Fibroblast of gingiva (primary cell): ENCODE data around the gene PCCA.
"Not testable (repeated sequence)": the region's sequence is repeated elsewhere in the genome, so short reads cannot be mapped to it uniquely, and the experiment has no call there.

Experiments
- DNase-seq: peaks from one replicate; pipeline ENCODE4 v3.0.0-alpha.2; 2011; ENCODE audit warnings: low read depth

Gene PCCA

DNA sequence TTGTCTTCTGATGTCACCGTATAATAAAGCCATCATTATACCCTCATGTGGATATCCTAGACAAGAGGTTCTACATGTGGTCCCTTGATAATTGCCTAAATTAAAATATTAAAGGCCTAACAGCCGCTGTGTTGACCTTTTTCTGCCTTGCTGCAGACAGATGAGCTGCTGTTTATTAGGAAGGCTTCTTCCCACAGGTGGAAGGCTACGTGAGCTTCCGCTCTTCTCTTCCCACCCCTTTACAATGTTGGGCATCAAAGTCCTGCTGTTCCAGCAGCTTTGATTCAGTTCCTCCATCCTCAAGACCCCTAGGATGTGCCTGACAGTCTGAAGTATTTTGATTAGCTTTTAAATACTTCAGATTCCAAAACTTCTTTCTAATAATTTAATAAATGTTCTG is 217.1 kb downstream of the PCCA start:
- DNase-seq, result no peak

DNA sequence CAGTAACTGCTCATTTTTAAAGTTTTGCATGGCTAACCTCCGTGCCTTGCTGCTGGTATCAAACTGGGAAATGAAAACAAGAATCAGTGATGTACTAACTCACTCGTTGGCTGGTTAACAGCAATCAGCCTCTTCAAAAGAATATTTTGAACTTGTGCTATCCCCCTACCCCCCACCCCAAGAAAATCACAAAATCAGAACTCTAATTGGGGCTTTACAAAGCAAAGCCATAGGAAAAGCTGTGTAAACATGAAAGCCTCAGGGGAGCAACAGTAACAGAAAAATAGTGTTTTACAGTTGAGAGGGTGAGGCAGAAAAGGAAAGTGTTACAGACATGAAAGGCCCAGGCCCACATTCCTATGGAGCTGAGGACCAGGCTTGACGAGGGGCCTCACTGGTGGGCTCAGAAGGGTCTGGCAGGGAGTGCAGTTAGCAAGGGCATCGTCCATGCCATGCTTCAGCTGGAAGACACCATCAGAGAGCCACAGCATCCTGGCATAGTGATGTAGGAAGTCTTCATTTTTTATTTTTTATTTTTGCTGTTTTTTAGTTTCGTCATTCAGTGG is 217.6 kb downstream of the PCCA start:
- no peak for DNase-seq

DNA sequence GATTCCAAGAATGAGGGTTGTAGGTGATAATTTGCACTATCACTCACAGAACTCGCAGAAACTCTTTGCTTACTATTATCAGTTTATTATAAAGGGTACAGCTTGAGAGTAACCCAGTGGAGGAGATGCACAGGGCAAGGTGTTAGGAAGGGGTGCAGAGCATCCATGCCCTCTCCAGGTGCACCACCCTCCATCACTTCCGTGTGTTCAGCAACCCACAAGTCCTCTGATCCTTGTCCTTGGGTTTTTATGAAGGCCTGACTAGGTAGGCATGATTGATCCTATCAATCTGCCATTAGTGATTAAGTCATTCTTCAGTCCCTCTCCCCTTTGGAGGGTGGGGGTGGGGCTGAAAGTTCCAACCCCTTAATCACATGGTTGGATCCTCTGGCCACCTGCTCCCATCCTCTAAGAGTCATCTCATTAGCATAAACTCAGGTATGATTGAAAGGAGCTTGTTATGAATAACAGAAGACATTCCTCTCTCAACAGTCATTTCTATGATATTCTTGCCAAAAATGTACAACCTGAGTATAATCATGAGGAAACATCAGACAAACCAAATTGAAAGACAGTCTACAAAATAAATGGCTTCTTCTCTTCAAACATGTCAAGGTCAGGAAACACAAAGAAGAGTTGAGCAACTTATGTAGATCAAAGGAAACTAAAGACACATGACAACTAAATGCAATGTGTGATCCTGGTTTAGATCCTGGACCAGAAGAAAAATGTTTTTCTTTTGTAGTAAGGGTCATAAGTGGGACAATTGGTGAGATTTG is 225.4 kb downstream of the PCCA start:
- no peak for DNase-seq

DNA sequence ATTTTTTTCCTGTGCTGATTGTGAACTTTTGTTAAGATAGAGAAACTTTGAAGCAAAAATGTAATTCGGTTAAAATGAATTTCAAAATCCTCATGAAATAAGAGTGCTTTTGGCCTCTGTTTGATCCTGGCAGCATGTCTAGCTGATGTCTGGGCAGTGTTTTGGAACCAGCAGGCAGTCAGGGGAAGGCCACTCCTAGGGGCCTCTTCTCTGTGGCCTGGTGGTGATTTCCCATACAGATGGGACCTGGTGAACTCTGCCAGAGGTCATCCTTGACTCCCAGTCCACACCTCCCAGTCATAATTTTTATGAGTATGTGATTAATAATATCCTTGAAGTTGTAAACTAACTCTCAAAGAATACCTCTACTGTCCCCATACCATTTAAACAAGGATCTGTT is 226.6 kb downstream of the PCCA start:
- no peak for DNase-seq

DNA sequence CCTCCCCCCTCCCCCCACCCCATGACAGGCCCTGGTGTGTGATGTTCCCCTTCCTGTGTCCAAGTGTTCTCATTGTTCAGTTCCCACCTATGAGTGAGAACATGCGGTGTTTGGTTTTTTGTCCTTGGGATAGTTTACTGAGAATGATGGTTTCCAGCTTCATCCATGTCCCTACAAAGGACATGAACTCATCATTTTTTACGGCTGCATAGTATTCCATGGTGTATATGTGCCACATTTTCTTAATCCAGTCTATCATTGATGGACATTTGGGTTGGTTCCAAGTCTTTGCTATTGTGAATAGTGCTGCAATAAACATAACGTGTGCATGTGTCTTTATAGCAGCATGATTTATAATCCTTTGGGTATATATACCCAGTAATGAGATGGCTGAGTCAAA is 229.6 kb downstream of the PCCA start:
- not testable (repeated sequence) for DNase-seq

DNA sequence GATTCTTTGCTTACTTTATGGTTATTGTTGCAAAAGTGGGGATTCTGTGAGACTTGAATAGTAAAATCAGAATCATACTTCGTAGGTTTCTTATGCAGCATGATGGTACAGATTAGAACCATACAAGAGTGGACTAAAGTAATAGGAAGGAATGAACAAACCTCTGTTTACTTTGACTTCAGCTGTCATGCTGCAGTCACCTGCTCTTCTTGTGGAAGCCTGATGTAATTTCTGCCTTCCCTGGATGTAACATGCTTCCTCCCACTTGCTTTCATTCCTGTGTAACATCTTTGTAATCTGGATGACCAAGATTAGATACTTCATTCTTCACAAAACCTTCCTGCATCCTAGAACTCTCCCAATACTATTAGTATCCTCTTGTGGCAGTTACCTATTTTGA is 235.0 kb downstream of the PCCA start:
- no peak for DNase-seq

DNA sequence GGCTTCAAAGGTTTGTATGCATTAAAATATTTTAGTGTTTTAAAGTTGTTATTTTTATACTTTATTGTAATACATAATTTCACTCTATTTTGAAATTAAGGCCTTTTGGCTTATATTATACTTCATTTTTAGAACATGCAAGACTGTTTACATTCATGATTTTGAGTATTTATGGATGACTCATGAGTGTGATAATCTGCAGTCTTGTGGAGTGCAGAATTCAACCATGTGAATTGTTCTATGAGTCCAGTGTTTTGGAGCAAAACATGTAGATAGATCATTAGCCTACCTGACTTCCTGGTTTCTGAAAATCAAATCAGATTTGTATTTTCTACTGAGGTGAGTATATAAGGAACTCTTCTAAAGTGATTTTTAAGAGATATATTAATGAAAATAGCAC is 241.8 kb downstream of the PCCA start:
- DNase-seq, result peak; percentile 4

DNA sequence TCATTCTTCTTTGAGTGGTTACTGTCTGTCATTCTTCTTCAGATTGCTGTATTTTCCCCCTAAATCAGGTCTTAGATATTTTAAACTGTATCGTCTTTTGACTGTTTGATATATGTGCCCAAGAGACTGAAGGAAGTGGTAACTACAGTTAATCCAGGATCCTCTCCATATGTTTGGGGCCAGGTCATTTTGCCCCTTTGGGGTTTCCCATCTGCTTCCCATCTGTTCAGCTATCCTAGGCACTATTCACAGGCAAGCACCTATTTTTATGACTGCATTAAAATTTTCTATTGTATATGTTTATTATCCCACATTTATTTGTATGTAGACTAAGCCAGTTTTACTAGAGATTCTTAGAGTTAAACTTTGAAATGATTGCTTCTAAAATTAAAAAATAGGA is 244.2 kb downstream of the PCCA start:
- DNase-seq, result no peak

DNA sequence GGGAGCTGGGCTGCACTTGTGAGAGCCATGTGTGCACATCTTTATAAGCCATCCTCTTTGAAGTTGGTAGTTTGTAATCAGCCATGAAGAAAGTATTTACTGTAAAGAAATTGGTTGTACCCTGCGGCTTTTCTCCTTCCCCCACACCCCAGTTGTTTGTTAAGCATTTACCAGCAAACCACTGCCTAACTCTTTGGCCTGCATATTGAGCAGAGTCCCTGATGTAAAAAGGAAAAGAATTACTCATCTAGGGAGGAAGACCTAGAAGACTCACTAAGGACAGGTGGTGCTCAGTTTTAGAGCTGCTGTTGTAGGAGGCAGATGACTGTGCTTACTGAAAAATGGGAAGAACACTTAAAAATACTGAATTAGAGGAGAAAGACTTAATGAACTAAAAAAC is 245.3 kb downstream of the PCCA start:
- DNase-seq, result no peak

DNA sequence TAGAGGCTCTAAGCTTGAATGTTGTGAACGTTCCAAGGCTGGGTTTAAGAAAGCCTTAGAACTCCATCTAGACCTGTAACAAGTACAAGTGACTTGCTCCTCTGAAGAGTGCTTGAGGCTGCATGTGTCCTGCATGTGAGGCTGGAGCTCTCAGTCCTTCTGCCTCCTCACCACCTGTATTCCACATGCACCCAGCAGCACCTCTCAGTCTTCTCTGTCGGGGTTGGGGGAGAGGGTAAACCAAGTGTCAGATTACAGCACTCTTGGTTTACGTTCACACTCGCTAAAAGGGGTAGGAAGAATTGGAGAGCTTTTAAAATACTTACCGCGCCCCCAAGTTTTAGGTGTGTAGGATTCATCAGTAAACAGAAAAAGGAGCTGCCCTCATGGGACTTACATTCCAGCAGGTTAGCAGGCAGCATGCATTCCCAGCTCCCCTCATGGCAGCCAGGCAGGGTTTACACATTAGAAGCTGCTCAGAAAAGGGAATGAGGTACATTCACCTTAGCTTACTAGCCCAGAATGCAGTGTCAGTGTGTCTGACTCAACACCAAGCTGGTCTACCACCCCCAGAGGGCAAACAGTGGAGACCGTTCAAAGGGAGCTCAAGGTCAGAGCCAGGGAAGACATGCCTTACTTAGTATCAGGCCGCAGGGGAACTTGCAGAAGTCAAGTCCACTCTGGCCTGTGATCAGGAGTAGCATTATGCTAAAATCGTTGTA is 248.1 kb downstream of the PCCA start:
- DNase-seq, result no peak

DNA sequence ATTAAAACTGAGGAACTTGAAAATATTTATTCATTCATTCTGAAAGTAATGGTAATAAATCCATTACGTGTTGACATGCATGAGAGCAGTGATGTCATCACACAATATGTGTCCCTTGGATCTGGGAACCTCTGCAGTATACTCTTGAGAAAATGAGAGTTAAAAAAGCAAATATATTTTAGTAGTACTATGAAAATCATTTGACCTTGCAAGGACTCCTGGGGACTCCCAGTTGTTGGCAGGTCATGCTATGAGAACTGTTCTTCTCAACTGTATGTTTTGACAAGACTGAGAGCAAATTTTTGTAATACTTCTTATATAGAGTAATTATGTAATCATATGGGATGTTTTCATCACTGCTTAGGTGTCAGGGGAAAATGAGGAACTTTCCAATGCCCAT is 249.4 kb downstream of the PCCA start:
- no peak for DNase-seq

DNA sequence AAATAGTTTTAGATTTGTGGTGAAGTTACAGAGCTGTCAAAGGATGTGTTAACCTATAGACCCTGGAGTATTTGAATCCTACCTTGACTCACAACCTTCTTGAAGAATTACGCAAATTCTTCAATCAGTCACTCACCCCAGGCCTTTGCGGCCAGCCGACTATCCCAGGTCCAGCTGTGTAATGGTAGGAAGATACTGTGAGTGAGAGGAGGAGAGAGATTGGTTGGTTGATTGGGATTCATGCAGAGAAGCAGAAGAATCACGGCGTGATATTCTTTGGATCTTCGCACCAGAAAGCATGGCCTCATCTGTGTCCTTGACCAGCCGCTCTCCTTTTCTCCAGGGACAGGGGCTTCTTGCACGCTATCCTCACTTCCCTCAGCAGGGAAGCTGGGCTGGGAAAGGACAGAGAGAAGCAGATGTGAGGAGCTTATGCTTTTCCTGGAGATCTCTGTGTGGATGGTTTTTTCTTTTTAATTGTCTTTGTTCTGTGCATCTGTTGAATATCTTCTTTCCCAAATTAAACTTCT is 250.6 kb downstream of the PCCA start:
- no peak for DNase-seq

DNA sequence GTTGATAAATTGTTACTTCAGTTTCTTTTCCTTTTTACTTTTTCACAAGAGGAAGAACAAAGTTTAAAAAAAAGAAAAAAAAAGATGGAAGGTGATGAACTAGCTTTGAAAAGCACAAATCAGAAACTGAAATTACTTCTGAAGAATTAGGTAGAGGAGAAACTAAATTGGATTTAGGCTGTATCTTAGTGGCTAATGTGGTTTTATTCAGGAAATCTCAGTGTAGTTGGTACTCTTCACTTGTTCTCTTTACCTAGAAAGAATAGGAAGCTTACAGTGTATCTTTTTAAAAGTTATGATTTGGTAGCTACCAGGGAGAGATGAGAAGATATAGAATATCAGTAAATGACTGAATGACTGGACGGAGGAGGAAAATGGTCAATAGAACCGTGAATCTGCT is 252.0 kb downstream of the PCCA start:
- DNase-seq, result no peak

DNA sequence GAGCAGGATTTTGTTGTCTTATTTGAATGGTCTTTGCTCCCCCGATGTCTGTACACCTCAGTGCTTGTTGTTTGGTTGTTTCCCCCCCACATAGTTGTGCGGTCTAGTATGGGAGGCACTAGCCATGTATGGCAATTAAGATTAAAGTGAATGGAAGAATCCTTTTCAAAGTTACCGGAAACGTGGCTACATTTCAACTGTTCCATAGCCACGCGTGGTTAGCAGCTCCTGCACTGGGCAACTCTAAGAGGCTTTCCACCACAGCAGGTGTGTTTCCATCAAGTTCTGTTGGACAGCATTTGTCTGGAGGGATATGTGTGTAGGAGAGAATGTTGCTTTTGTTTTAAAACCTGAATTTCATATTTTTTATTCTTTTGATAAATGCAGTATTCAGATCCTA is 252.4 kb downstream of the PCCA start:
- DNase-seq, result no peak

DNA sequence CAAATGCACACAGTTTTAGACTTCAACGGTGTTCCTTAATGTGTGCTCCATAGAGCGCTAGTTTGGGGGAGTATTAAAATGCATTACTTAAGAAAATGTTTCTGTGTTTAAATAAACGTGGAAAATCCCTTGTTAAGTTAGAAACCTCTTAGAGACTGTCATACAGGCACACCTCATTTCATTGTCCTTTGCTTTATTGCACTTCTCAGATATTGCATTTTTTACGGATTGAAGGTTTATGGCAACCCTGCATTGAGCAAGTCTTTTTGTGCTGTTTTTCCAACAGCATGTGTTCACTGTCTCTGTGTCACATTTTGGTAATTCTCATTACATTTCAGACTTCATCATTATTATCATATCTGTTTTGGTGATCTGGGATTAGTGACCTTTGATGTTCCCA is 255.7 kb downstream of the PCCA start:
- DNase-seq, result no peak

DNA sequence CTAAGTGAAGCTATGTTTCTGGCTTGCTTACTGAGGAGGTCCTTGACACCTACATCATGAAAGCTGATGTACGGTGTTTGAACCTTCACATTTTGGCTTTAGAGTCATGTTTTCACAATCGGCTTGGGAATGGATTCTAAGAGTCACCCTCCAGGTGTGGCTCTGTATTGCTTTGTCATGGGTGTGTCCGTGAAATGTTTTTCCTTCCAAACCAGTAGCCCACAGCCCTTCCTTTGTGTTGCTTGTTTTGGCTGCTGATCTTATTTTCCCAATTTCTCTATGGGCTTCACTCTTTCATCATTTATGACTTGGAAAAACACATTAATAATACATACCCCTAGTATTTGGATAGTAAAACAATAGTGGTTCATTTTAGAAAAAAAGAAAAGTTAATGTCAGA is 259.1 kb downstream of the PCCA start:
- no peak for DNase-seq

DNA sequence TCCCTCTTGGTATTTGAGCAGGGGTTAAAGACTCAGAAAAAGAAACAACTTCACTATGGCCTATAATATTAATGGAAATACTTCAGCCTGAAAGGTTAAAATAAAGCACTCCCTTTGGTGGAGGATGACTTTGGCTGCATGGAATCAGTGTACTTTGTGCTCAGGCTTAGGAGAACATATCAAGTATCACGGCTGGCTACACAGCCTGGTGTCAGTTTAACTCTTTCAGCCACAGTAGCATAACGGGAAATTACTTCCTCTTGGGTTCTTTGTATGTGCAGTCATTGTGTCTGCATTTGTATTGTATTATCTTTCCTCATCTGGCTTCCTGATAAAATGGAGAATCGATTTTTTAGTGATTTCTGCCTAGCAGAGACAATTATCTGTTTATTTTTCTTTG is 260.7 kb downstream of the PCCA start:
- no peak for DNase-seq

DNA sequence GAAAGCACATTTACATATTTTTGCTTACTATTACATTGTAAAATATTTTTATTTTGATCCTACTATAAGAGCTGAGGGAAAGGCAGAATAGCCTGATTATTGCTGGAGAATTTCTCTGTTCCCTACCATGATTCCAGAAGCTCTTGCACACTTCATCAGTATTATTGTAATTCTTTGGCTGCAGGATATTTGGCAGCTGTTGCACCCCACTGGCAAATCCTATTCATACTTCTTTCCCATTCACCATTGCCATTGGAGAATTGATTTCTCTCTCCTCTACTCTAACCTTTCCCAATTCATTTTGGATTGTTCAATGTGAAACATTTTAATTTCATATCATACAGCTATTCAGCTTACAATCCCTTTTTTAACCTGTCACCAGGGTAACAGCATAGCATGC is 261.7 kb downstream of the PCCA start:
- no peak for DNase-seq

DNA sequence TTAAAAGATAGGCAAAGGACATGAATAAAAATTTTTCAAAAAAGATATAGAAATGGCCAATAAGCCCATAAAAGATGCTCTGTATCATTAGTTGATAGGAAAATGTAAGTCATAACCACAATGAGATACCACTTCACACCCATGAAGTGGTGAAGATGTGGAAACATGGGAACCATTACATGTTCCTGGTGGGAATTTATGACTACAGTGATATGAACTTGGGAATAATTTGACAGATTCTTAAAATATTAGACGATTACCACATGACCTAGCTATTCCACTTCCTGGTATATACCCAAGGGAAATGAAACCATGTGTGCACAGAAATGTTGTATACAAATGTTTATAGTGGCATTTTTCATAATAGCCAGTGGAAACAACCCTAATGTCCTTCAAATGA is 267.5 kb downstream of the PCCA start:
- peak; percentile 14 for DNase-seq

DNA sequence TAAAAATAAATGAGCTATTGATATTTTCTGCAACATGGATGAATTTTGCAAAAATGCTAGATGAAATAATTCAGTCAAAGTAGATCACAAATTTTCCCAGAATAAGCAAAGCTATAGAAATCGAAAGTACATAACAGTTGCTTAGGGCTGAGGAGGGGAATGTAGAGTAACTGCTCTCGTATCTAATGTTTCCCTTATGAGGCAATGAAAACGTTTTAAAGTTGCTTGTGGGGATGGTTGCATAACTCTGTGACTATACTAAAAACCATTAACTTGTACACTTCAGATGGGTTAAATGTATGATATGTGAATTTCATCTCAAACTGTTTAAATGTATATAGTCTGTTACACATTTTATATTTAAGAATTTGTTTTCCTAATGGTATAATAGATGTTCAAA is 268.0 kb downstream of the PCCA start:
- no peak for DNase-seq

DNA sequence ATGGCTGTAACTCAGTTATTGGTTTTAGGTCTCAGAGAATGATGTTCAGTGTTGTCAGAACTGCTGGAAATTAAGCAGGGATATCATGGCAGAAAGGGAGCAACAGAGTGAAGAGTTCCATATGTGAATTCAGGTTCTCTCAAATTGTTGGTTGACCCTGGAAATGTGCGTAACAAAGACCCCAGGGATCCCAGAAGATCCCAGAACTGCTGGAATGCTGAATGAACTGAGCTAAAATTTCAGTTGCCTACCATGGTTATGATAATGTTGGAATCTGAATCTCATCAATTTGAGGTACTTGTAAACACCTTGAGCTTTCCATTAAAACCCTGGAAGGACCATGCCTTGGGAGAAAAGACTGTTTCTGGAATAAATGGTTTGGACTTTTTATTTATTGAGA is 268.9 kb downstream of the PCCA start:
- DNase-seq, result no peak

DNA sequence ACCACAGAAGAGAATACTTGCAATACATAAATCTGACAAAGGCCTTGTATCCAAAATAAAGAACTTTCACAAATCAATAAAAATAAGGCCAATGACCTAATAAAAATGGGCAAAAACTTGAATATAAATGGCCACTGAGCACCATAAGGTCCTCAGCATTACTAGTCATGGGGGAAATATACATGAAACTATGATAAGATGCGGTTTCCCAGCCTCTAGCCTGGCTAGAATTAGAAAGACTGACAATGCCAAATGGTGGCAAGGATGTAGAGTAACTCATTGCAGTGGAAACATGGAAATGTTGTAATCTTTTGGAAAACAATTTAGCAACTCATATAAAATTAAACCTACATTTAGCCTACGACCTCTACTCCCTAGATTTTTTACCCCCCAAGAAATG is 272.6 kb downstream of the PCCA start:
- DNase-seq, result no peak

DNA sequence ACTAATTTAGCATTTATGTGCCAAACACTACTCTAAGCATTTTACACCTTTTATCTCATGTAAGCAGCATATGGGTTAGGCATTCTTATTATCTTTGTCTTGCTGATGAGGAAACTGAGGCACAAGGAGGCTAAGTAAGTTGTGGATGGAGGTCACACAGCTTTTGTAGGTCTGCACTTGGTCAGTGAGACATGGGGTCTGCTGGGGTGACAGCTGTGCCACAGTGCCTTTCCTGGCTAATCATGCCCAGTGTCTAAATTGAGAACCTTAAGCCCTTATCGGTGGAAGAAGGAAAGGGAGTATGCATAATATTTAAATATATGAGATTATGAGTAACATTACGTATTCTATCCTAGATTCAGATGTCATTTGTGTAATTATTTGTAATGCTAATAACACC is 273.5 kb downstream of the PCCA start:
- no peak for DNase-seq
